GM21381 (cell line): ENCODE results near the gene POLE.

Experiments
- ATAC-seq: cut with Tn5 transposase; IDR thresholded peaks from one replicate; pipeline ENCODE4 v1.9.1; 2021; ENCODE audit warnings: mild to moderate bottlenecking, moderate library complexity; ENCODE audit not compliant: unreplicated experiment

Gene POLE

DNA sequence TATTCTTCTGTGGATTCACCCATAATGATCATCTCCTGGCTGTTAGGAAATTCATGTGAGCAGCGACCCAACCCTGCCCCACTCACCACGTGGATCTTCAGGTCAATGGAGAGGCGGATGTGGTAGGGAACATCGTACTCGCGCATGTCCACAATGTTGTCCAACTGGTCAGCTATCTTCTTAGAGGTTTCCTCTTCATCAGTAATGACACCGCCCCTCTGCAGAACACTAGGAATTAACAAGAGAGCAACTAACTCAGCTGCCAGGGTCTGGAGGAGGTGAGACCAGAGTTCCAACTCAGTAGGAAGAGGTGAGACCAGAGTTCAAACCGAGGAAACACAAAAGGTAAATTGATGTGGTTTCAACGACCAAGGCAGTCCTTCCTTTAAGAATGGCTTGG is 9.7 kb downstream of the POLE start:
- no peak for ATAC-seq

DNA sequence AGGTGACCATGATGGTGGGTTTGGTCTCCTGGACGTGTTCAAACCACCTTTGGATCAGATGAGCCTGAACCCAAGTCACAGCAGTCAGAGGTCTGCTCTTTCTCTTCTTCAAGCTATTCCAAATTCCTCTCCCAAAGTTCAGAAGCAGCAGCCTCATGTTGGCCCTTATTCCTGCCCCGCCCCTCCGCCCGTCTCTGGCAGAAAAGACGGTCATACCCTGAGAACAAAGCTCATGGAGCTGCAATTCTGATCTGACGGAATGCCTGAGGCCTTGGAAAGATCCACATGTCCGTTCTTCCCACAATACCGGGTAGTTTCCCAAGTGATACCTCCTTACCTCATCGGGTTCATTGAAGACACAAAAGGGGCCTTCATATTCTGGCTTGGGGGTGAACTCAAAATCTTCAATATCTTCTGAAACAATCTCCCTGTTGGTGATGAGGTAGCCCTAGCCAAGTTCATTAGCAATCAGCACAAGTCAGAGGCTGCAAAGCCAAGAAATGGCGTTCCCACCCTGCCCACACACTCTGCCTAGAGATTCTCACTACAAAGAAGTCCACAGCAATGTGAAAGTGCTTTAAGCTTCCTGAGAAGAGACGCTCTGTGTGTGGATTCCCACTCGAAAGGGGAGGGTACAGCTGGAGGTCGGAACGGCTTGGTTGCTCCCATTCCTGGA is 11.2 kb downstream of the POLE start:
- no peak for ATAC-seq

DNA sequence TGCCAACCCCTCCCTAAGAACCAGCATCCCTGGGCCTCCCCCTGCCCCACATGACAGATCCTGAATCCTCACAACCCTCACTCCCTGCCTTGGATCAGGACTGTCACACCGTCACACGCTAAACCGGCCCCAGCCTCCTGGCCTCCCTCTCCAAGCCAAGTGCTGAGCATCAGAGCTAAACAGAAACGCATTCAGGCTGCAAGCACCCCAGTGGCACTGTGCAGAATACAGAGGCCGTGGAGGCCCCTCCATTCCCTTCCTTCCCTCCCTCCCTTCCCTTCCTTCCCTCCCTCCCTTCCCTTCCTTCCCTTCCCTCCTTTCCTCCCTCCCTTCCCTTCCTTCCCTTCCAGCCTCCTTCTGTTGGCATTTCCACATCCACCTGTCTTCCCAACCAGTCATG is 12.6 kb downstream of the POLE start:
- no peak for ATAC-seq

DNA sequence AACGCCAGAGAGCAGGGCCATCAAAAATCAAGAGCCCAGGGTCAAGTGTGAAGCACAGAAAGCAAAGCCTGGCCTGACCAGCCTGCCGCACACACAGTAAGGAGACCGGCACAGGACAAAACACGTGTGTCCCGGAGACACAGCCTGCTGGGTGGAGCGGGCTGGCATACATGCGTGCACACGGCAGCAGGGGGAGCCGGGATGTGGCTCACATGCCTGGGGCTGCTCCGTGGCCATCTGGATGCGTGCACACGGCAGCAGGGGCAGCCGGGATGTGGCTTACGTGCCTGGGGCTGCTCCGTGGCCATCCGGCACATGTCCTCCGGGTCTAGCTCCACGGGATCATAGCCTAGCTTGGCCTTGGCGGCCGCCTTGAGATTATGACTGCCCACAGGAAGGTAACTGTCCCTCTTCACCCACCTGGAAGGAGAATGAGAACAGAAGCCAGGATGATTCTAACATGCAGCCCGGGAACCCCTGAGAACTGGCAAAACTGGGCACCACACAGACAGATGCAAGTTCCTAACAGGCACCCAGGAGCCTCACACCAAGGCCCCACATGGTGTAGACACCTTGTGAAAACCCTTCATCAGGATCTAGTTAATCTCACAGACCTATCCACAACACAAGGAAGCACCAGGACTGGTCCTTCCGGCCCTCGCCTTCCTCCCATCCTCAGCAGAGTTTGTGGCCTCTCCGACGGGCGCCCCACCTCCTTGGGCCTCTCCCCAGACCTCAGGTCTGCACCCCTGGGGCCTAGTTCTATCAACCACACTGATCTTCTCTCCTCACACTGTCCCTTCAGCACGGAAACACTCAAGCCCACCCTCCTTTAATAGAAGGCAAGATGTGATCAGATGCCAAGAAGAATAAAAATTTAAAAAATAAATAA is 13.6 kb downstream of the POLE start:
- no peak for ATAC-seq

DNA sequence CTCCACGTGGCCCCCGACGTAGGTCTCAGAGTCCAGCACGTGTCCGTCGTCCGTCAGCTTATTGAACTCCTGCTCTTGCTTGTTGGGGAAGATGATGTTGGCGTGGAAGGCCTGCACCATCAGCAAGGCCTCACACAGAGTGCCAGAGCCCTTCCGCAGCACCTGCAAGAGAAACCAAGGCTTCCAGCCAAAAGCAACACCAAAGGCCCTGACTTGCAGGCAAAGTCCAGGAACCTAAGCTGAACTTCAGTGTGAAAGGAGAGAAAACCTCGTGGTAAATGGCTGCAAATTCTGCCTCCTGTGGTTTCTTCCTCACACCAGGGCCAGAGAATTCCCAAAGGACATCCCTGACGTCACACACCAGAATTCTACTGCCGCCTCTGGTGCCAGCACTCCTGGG is 14.5 kb downstream of the POLE start:
- no peak for ATAC-seq

DNA sequence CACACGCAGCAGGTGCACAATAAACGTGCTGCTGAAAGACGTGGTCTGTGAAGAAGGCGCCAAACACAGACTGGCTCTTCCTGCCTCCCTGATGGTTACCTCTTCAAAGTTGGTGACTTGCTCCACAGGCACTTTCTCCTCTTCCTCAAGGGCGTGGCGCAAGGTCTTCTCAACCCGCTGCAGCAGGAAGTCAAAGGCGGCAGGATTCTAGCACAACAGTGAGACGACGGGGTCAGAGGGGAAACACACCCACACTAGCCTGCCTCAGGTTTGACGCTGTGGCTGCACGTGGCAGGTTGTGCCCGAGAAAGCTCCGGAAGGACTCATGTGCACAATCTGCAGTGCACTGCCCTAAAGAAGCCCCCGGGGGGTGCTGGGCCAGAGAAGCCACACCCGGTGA is 15.0 kb downstream of the POLE start:
- ATAC-seq, result no peak

DNA sequence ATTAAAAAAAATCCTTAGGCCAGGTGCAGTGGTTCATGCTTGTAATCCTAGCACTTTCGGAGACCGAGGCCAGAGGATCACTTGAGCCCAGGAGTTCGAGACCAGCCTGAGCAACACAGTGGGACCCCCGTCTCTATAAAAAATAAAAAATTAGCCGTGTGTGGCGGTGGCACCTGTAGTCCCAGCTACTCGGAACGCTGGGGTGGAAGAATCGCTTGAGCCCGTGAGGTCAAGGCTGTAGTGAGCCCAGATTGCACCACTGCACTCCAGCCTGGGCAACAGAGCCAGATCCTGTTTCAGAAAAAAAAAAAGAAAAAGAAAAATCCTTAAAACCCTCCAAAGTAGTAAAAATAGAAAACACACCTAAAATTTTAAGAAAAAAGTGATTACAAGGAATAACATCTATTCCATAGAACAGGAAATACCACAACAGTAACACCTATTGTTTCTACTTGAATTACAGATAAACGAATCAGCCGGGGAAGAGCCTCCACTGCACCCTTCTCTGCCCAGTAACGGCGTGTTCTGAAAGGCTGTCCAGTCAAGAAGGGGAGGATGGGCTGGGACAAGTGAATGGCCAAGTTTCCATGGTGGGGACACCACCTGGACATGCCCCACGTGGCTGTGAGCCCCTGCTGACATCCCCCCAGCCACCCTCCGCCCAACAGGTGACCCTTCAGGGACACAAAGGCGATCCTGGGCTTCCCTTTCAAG is 17.8 kb downstream of the POLE start:
- ATAC-seq, result no peak

DNA sequence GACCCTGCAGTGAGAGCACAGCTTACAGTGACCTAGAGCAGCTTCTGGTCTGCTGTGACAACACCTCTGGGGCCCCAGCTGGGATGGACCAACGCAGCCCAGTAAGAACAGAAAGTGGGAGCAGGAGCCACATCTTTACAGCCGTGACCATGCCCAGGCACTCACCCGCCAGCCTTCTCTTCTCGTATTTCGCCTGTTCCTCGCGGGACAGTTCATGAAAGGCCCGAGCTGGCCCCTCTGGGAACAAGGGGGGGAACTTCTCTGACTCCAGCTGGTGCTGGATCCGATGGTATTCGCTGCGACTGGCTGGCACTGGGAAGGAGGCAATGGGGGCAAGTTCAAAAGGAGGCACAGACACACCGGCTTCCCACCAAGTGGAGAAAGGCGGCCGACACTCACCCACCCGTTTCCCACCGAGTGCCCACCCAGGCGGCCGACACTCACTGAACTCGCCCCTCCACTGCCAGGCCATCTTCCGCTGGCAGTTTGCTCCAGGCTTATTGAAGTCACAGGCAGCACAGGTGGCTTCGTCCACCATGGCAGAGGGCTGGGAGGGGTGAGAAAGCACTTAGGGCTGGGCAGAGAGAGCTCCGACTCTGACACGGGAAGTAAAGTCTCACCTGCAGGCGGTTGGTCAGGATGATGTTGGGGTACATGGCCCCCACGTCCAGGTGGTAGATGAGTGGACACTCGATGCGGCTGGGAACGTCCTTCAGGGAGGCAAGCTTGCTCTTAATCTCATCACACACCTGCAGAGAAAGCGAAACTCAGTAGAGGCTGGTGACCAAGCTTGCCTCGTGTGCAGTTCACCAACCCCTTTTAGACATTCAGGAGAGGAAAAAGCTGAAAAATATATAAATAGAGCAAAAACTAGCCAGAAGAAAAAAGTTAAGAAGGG is 18.7 kb downstream of the POLE start:
- no peak for ATAC-seq

DNA sequence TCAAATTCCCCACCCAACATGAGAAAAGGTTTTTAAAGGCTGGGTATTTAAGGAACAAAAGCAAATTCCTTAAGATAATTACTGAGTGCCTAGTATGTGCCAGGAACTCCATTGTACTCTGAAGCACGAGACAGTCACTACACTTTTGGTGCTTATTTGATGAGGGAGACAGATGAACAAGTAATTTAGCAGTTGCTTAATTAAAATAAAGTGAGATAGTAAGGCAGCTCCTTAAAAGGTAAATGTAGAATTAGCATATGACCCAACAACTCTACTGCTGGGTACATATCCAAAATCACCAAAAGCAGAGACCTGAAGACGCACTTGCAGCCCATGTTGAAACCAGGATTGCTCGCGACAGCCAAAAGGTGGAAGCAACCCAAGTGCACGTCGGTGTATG is 21.3 kb downstream of the POLE start:
- ATAC-seq, result no peak

DNA sequence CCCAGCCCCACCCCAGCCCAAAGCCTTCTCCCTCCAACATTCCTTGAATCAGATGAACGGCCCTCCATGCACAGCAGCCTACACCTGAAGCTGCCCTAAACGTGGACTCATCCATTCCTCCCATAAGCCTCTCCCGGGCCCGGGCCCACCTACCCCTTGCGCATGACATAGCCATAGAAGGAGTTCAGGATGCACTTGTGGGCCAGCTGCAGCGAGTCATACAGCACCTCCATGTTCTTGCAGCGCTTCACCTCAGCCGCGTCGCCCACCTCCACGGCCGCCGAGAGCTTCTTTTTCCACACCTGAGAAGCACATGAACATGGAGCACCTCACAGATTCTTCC is 22.0 kb downstream of the POLE start:
- no peak for ATAC-seq

DNA sequence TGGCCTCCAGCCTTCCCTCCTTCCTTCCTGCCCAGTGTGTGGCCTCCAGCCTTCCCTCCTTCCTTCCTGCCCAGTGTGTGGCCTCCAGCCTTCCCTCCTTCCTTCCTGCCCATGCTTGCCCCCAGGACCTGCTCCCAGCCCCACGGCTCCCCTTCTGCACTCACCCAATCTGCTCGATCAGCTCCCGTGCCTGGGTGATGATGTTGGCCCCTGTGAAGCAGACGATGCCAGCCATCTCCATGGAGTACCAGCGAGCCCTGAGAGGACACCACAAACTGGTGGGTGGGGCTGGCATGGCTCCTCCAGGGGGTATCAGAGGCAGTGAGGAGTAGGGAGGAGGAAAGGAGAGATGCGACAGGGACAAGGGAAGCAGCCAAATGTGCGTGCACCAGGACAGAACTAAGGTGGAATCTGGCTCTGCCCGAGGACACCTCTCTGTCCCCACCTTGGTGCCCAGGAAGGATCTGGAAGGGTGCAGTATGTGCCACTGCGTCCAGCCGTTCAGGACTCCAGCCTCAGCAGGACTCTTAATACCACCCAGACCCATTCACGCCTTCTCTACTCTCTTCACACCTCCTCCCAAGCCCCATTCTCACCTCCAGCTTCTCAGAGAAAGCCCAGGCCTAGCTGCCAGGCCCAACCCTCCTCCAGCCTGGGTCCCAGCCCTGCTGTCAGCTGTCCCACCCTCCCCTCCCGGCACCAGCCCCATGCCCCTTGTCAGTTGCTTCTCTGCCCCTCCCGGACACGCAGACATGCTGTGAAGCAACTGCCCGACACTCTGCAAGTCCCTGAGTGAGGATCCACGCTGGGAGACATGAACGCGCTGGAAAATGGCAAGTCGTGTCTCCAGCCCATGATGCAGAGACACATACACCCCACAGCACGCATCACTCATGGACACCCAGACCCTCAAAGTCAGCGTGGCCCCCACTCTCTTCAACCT is 22.7 kb downstream of the POLE start:
- ATAC-seq, result no peak

DNA sequence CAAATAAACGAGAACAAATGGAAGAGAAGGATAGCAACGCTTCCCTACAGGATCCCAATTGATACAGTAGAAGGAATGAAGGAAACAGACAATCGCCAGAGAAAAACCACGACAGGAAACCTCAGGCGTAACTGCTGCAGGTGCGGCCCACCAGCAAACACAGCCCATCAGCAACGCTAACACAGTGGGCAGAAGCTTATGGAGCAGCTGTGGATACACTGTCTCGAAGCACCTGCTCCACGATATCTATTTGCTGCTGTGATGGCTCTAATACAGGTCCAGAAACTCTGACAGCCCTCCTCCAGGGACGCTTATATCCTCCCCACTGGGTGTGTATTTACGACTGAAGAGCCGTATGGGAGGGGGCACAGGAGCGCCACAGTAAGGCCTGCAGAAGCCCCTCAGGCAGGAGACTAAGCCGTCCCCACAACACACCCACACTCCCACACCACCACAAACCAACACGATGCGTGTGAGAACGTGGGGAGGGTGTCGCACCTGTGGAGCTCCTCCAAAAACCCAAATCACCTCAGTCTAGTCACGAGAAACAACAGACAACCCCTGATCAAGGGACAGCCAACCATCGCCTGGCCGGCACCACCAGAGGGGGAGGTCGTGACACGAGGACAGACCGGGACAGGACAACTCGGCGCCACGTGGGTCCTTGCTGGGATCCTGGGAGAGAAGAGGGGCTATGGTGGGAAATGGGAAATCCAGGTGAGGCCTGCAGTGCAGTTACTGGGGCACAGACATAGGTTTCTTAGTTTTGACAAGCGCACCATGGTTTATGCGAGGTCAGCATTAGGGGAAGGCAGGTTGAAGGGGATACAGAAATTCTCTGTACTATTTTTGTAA is 24.0 kb downstream of the POLE start:
- ATAC-seq, result no peak

DNA sequence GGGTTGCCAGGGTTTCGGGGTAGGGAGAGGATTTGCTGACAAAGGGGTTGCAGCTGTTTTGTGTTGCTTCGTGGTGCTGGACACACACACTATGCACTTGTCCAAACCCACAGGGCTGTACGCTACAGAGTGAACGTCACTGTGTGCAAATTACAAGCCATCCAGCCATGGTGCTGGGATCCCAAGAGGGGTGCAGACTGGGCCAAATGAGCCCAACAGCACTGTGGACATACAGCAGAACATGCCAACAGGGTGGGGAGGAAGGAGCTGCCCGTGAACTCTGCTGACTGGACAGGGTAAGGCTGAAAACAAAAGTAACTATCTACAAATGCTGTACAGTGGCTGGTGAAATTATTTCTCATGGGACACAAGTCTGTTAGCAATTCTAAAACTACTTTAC is 25.2 kb downstream of the POLE start:
- no peak for ATAC-seq

DNA sequence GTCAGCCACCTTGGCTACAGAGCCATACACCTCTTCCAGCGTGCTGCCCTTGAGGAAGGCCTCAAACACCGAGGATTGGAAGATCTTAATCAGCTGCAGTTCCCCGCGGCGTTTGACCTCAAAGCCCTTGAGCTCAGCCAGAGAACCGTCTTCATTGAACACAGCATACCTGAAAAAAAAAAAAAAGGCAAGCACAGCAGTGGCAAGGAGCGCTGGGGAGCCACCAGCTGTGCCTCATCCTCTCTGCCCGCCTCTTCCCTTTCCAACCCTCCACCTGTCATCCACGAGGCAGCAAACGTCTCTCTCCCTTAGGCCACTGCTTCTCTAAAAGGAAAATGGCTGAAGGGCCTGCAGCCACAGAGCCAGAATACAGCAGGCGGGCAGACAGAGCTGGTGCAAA is 26.1 kb downstream of the POLE start:
- ATAC-seq, result no peak

DNA sequence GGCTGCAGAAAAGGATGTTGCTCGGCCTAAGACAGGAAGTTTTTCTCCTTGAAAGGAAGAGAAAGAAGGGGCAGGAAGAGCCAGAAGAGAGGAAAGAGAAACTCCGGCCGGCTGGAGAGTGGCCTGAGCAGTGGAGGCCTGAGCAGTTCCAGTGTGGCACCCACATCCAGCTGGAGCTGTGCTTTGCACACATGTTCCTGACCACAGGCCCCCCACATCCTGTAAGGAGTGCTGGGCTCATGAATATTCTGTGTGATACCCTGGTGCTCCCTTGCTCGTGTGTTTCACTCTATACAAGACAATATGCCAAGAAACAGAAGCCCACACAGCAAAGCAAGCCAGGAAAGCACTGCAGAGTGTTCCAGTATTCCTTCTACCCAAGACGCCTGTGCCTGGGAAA is 27.1 kb downstream of the POLE start:
- no peak for ATAC-seq

DNA sequence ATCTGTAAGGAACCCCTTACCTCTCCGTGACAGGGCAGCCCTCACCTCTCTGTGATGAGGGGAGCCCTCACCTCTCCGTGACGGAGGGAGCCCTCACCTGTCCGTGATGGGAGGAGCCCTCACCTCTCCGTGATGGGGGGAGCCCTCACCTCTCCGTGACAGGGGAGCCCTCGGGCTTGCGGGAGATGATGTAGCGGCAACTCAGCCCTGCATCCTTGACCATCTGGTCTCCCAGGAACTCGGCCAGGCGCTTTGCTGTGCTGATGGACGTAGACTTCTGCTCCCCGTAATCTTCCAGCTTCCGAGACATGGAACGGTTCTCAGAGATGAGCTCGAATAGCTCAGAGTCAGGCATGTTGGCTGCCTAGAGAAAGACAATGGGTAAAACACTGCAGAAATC is 28.0 kb downstream of the POLE start:
- no peak for ATAC-seq

DNA sequence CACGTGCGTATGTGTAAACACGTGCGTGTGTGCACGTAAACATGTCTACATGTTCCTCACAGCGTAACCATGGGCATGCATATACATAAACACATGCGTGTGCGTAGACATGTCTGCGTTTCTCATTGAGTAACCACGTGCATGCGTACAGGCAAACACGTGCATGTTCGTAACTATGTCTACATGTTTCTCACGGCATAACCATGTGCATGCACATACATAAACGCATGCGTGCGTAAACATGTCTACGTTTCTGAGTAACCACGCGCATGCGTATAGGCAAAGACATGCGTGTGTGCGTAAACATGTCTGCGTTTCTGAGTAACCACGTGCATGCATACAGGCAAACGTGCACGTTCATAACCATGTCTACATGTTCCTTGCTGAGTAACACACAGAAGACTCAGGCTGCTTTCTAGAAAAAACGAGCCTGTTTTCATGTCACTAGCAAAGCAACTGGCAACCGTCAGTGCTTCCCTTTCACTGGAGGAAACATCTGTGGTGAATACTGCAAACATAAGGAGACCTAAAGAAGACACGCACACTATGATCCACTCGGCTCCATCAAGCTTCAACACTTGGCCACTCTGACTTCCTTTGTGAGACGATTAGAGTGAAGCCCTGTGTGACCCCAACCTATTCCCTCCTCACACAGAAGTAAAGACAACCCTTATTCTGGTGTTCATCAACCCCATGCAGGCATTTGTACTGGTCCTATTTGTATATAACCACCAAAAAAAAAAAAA is 28.8 kb downstream of the POLE start:
- ATAC-seq, result no peak

DNA sequence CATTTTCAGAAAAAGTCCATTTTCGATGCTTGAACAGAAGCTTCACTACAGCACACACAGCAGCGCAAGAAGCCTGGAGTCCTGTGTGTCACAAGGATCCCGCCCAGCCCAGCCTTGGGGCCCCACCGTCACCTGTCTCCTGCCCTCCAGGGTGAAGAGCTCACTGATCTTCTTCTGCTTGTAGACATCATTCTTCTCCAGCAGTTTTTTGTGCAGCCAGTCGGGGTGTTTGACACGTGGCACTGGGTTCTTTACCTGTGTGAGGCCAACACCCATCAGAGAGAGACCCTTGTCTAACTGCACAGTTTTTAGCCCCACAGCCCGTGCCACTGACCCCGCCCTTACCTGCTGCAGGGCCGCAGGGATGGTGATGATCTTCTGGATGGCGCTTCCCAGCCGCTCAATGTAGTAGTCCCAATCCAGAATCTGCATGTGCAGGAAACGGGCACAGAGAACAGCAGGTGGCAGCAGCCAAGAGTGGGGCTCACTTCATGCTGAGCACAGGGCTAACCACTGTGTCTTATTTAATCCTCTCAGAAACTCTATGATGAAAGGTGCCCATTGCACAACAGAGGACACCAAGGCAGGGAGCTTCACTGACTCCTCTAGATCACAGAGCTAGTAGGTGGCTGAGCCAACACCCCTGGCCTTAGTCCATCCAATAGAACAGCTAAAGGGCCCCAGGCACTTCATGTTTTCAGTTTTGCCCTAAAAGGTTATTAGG is 30.0 kb downstream of the POLE start:
- no peak for ATAC-seq
